Naive B cell (primary cell): ENCODE data around the gene BAZ1A. TPM values are rescaled to one million over a fixed set of nuclear protein-coding genes. Genes with fewer than 3 reads are reported as not detected.
"Not testable (repeated sequence)": the region's sequence is repeated elsewhere in the genome, so short reads cannot be mapped to it uniquely, and the experiment has no call there.

Experiments used
- ATAC-seq, 2 donors: fragments of 150-1000 bp; cut with Tn5 transposase; 2 replicates each; pipeline ENCODE4 v1.10.0; 2021; ENCODE audit warnings: low read depth in 2 of 2, mild to moderate bottlenecking in 2 of 2, moderate library complexity in 2 of 2
- DNase-seq: peaks from one replicate; pipeline ENCODE4 v3.0.0; 2022
- H3K27ac Mint-ChIP-seq, 6 donors: one replicate each; pipeline ENCODE4 v1.8.0; 2020 to 2022; ENCODE audit warnings: mild to moderate bottlenecking in 6 of 6, mixed read lengths in 6 of 6, moderate library complexity in 5 of 6, inconsistent platforms in 2 of 6
- H3K27me3 Mint-ChIP-seq, 3 donors: one replicate each; pipeline ENCODE4 v1.8.0; 2021 to 2022; ENCODE audit warnings: mixed read lengths in 3 of 3, mild to moderate bottlenecking in 1 of 3
- H3K36me3 Mint-ChIP-seq, 2 donors: one replicate each; pipeline ENCODE4 v1.8.0; 2020 to 2022; ENCODE audit warnings: mixed read lengths in 2 of 2, inconsistent platforms in 1 of 2, mild to moderate bottlenecking in 1 of 2
- H3K4me1 Mint-ChIP-seq, 3 donors: one replicate each; pipeline ENCODE4 v1.8.0; 2020 to 2022; ENCODE audit warnings: mixed read lengths in 3 of 3, inconsistent platforms in 1 of 3, mild to moderate bottlenecking in 1 of 3, moderate library complexity in 1 of 3
- H3K4me3 Mint-ChIP-seq, 8 donors: one replicate each; pipeline ENCODE4 v1.8.0; 2020 to 2022; ENCODE audit warnings: mild to moderate bottlenecking in 8 of 8, mixed read lengths in 8 of 8, moderate library complexity in 8 of 8, inconsistent platforms in 2 of 8
- H3K9me3 Mint-ChIP-seq, 7 donors: one replicate each; pipeline ENCODE4 v1.8.0; 2020 to 2022; ENCODE audit warnings: mixed read lengths in 7 of 7, mild to moderate bottlenecking in 5 of 7, inconsistent platforms in 2 of 7, moderate library complexity in 1 of 7
- polyA plus RNA-seq, 6 donors: library from polyadenylated mRNA; unstranded; fragments of 300-500 nt; fragmentation: Illumina TruSeq; gene quantifications; one replicate each; pipeline ENCODE4 v1.2.3, GENCODE V29; 2021; ENCODE audit warnings: low read depth in 6 of 6

Gene BAZ1A
- polyA plus RNA-seq, 6 donors from 2014 or later: 6.0 to 23.8 (median 12.4) TPM

- Mint-ChIP-seq H3K36me3 (peaks cover 0 to 5% of the 10 kb centered on the region in 2 donors), H3K4me3 (no peak overlapping the region), H3K27me3 (no peaks in the 10 kb centered on the region), H3K4me1 (peaks cover 22 to 35% (median 31%) of the 10 kb centered on the region in 3 donors), H3K27ac (no peak overlapping the region), H3K9me3 (no peaks in the 10 kb centered on the region)
- ATAC-seq (no peak), DNase-seq (no peak)
Measured at GRCh38 chr14:34837801-34838322, 37.3 kb downstream of the BAZ1A start.

GRCh38 chr14:34835312-34835711 is 39.8 kb downstream of the BAZ1A start:
- ATAC-seq (no peak), DNase-seq (no peak)
- Mint-ChIP-seq H3K27ac (peak overlapping the region in 3 of 6 donors; percentile 24 to 88 (median 28)), H3K36me3 (no peaks in the 10 kb centered on the region), H3K9me3 (no peaks in the 10 kb centered on the region), H3K4me1 (peaks cover 32 to 46% (median 42%) of the 10 kb centered on the region in 3 donors), H3K27me3 (no peaks in the 10 kb centered on the region), H3K4me3 (no peak overlapping the region)

- ATAC-seq: peak in 1 of 2 donors; percentile 30
- H3K4me1 Mint-ChIP-seq: peaks cover 38 to 49% (median 49%) of the 10 kb centered on the region in 3 donors
- H3K27me3 Mint-ChIP-seq: no peaks in the 10 kb centered on the region
- H3K9me3 Mint-ChIP-seq: no peaks in the 10 kb centered on the region
- peak overlapping the region in 2 of 8 donors; percentile 32 to 71 for H3K4me3 Mint-ChIP-seq
- H3K27ac Mint-ChIP-seq: peak overlapping the region; percentile 19 to 83 (median 60)
- DNase-seq: no peak
- peaks cover 0 to 6% of the 10 kb centered on the region in 2 donors for H3K36me3 Mint-ChIP-seq
Measured at GRCh38 chr14:34833549-34834523, 41.3 kb downstream of the BAZ1A start.

- H3K4me1 Mint-ChIP-seq: peaks cover 17 to 25% (median 20%) of the 10 kb centered on the region in 3 donors
Measured at GRCh38 chr14:34826661-34827060, 48.5 kb downstream of the BAZ1A start.

GRCh38 chr14:34824826-34825225 is 50.3 kb downstream of the BAZ1A start:
- Mint-ChIP-seq H3K4me1 (peaks cover 8 to 16% (median 13%) of the 10 kb centered on the region in 3 donors), H3K36me3 (peaks cover 23 to 24% of the 10 kb centered on the region in 2 donors), H3K9me3 (peaks cover 0 to 2% (median 0%) of the 10 kb centered on the region in 7 donors), H3K4me3 (no peak overlapping the region), H3K27ac (peak overlapping the region in 5 of 6 donors; percentile 4 to 64 (median 47)), H3K27me3 (no peaks in the 10 kb centered on the region)
- DNase-seq (no peak), ATAC-seq (no peak)

More at GRCh38 chr14:34826661-34827060, 48.5 kb downstream of the BAZ1A start:
- Mint-ChIP-seq H3K27me3 (no peaks in the 10 kb centered on the region), H3K27ac (peak overlapping the region in 5 of 6 donors; percentile 8 to 69 (median 56)), H3K4me3 (no peak overlapping the region), H3K9me3 (peaks cover 0 to 2% (median 0%) of the 10 kb centered on the region in 7 donors), H3K36me3 (peaks cover 16 to 24% of the 10 kb centered on the region in 2 donors)
- ATAC-seq (no peak), DNase-seq (no peak)

- ATAC-seq: no peak
- Mint-ChIP-seq H3K27ac (peak overlapping the region in 5 of 6 donors; percentile 4 to 64 (median 47)), H3K9me3 (peaks cover 0 to 2% (median 0%) of the 10 kb centered on the region in 7 donors), H3K36me3 (peaks cover 21 to 24% of the 10 kb centered on the region in 2 donors), H3K27me3 (no peaks in the 10 kb centered on the region), H3K4me3 (no peak overlapping the region), H3K4me1 (peaks cover 3 to 10% (median 8%) of the 10 kb centered on the region in 3 donors)
- DNase-seq: no peak
Measured at GRCh38 chr14:34824256-34824655, 50.9 kb downstream of the BAZ1A start.

GRCh38 chr14:34817768-34818167 is 57.4 kb downstream of the BAZ1A start:
- peaks cover 4 to 8% of the 10 kb centered on the region in 2 donors for H3K36me3 Mint-ChIP-seq

GRCh38 chr14:34810028-34810427 is 65.1 kb downstream of the BAZ1A start:
- ATAC-seq: no peak
- Mint-ChIP-seq H3K36me3 (peaks cover 11 to 20% of the 10 kb centered on the region in 2 donors), H3K4me1 (peaks cover 4 to 8% (median 8%) of the 10 kb centered on the region in 3 donors), H3K4me3 (no peak overlapping the region), H3K27ac (peak overlapping the region in 1 of 6 donors; percentile 64), H3K9me3 (peaks cover 0 to 12% (median 6%) of the 10 kb centered on the region in 7 donors), H3K27me3 (no peaks in the 10 kb centered on the region)
- DNase-seq: no peak

More at GRCh38 chr14:34817768-34818167, 57.4 kb downstream of the BAZ1A start:
- Mint-ChIP-seq H3K27ac (no peak overlapping the region), H3K4me3 (no peak overlapping the region), H3K4me1 (peaks cover 0 to 9% (median 5%) of the 10 kb centered on the region in 3 donors), H3K9me3 (no peaks in the 10 kb centered on the region), H3K27me3 (no peaks in the 10 kb centered on the region)
- DNase-seq (no peak), ATAC-seq (no peak)

GRCh38 chr14:34806257-34806656 is 68.9 kb downstream of the BAZ1A start:
- DNase-seq: no peak
- Mint-ChIP-seq H3K4me3 (peak overlapping the region in 1 of 8 donors; percentile 10), H3K36me3 (peaks cover 26 to 30% of the 10 kb centered on the region in 2 donors), H3K27me3 (no peaks in the 10 kb centered on the region), H3K4me1 (peaks cover 0 to 4% (median 0%) of the 10 kb centered on the region in 3 donors), H3K27ac (no peak overlapping the region), H3K9me3 (peaks cover 0 to 15% (median 8%) of the 10 kb centered on the region in 7 donors)
- ATAC-seq: no peak

- Mint-ChIP-seq H3K27me3 (no peaks in the 10 kb centered on the region), H3K27ac (peak overlapping the region in 2 of 6 donors; percentile 26 to 27), H3K36me3 (peaks cover 34 to 41% of the 10 kb centered on the region in 2 donors), H3K4me3 (peak overlapping the region in 1 of 8 donors; percentile 15), H3K4me1 (peaks cover 0 to 3% (median 0%) of the 10 kb centered on the region in 3 donors), H3K9me3 (peaks cover 0 to 15% (median 8%) of the 10 kb centered on the region in 7 donors)
- DNase-seq (no peak), ATAC-seq (no peak)
Measured at GRCh38 chr14:34804933-34805332, 70.2 kb downstream of the BAZ1A start.

- not testable (repeated sequence) for H3K4me1 Mint-ChIP-seq, H3K27ac Mint-ChIP-seq, H3K9me3 Mint-ChIP-seq, DNase-seq, ATAC-seq, H3K4me3 Mint-ChIP-seq, H3K27me3 Mint-ChIP-seq
- peaks cover 23 to 28% of the 10 kb centered on the region in 2 donors for H3K36me3 Mint-ChIP-seq
Measured at GRCh38 chr14:34798861-34799260, 76.3 kb downstream of the BAZ1A start.

- no peak for DNase-seq
- ATAC-seq: no peak
- H3K9me3 Mint-ChIP-seq: peaks cover 0 to 2% (median 0%) of the 10 kb centered on the region in 7 donors
- no peak overlapping the region for H3K4me3 Mint-ChIP-seq
- no peaks in the 10 kb centered on the region for H3K27me3 Mint-ChIP-seq
- H3K36me3 Mint-ChIP-seq: peaks cover 22 to 28% of the 10 kb centered on the region in 2 donors
- no peaks in the 10 kb centered on the region for H3K4me1 Mint-ChIP-seq
- peak overlapping the region in 2 of 6 donors; percentile 53 to 59 for H3K27ac Mint-ChIP-seq
Measured at GRCh38 chr14:34797747-34798583, 77.2 kb downstream of the BAZ1A start.
